ENCODE measurements around the gene PPP1R9B. TPM values are rescaled to one million over a fixed set of nuclear protein-coding genes. Genes with fewer than 3 reads are reported as not detected.

PPP1R9B gene
- total RNA-seq, 4 donors from 2014 or later = 24.9 to 35.9 (median 28.2) TPM

GRCh38 chr17:50166518-50167181, 16.2 kb upstream of the PPP1R9B start:
- peaks cover 0 to 5% (median 0%) of the 10 kb centered on the region in 4 donors for H3K27me3 ChIP-seq
- peaks cover 2 to 45% (median 7%) of the 10 kb centered on the region in 3 donors for H3K4me1 ChIP-seq
- TF ChIP-seq CTCF (IDR thresholded peaks at IDR 0.05) (no peak), POLR2A (IDR thresholded peaks at IDR 0.05) (no peak)
- no peaks in the 10 kb centered on the region for H3K36me3 ChIP-seq
- peak overlapping the region; percentile 50 to 92 (median 81) for H3K27ac ChIP-seq
- no peak for DNase-seq
- WGBS, 2 donors = 62 to 69% methylated on average over 5 of the region's 7 CpGs
- intact Hi-C loops (cut with DNase I) = no loop called here
- peak overlapping the region in 3 of 4 donors; percentile 26 to 57 (median 30) for H3K4me3 ChIP-seq
- no peaks in the 10 kb centered on the region for H3K9me3 ChIP-seq

- Histone ChIP-seq H3K27me3 (peaks cover 0 to 5% (median 0%) of the 10 kb centered on the region in 4 donors), H3K27ac (peak within 1 kb of the TSS; percentile 50 to 92 (median 81)), H3K36me3 (no peaks in the 10 kb centered on the region), H3K4me3 (peak within 1 kb of the TSS in 3 of 4 donors; percentile 26 to 57 (median 30)), H3K4me1 (peaks cover 5 to 52% (median 7%) of the 10 kb centered on the region in 3 donors), H3K9me3 (no peaks in the 10 kb centered on the region)
- intact Hi-C loops (cut with DNase I) = no loop called here
- 59 to 77% methylated on average over 8 to 10 of the region's 15 CpGs for WGBS, 2 donors
- peak in 1 of 6 experiments; percentile 13 for TF ChIP-seq CTCF (IDR thresholded peaks at IDR 0.05)
- no peak for TF ChIP-seq POLR2A (IDR thresholded peaks at IDR 0.05)
- no peak for DNase-seq
Observed at GRCh38 chr17:50165867-50166517, 15.5 kb upstream of the PPP1R9B start, which contains the start of gene SGCA. Gene SGCA, plus strand, starts transcription at chr17:50166005. Its CDS starts 36 bp downstream, at chr17:50166041.

- no peak for DNase-seq
- 77 to 81% methylated on average over 3 of the region's 3 CpGs for WGBS, 2 donors
- peak overlapping the region in 3 of 4 donors; percentile 26 to 57 (median 30) for H3K4me3 ChIP-seq
- no peaks in the 10 kb centered on the region for H3K36me3 ChIP-seq
- peak overlapping the region in 3 of 4 donors; percentile 79 to 92 (median 83) for H3K27ac ChIP-seq
- H3K27me3 ChIP-seq = peaks cover 0 to 5% (median 0%) of the 10 kb centered on the region in 4 donors
- intact Hi-C loops (cut with DNase I) = no loop called here
- H3K9me3 ChIP-seq = no peaks in the 10 kb centered on the region
- TF ChIP-seq CTCF (IDR thresholded peaks at IDR 0.05) = no peak
- H3K4me1 ChIP-seq = peaks cover 7 to 57% (median 9%) of the 10 kb centered on the region in 3 donors
Observed at GRCh38 chr17:50165466-50165865, 15.0 kb upstream of the PPP1R9B start.

- H3K36me3 ChIP-seq = no peaks in the 10 kb centered on the region
- intact Hi-C loops (cut with DNase I) = no loop called here
- WGBS, 2 donors = 50 to 78% methylated on average over 5 to 9 of the region's 9 CpGs
- peak overlapping the region in 3 of 4 donors; percentile 79 to 92 (median 83) for H3K27ac ChIP-seq
- peaks cover 7 to 57% (median 9%) of the 10 kb centered on the region in 3 donors for H3K4me1 ChIP-seq
- no peak overlapping the region for H3K4me3 ChIP-seq
- H3K27me3 ChIP-seq = peaks cover 0 to 5% (median 0%) of the 10 kb centered on the region in 4 donors
- TF ChIP-seq CTCF (IDR thresholded peaks at IDR 0.05) = no peak
- no peak for TF ChIP-seq POLR2A (IDR thresholded peaks at IDR 0.05)
- no peak for DNase-seq
- no peaks in the 10 kb centered on the region for H3K9me3 ChIP-seq
Observed at GRCh38 chr17:50165066-50165465, 14.6 kb upstream of the PPP1R9B start.

- Histone ChIP-seq H3K4me1 (peaks cover 7 to 56% (median 9%) of the 10 kb centered on the region in 3 donors), H3K9me3 (no peaks in the 10 kb centered on the region), H3K27me3 (peaks cover 0 to 5% (median 0%) of the 10 kb centered on the region in 4 donors), H3K27ac (no peak overlapping the region), H3K4me3 (no peak overlapping the region), H3K36me3 (no peaks in the 10 kb centered on the region)
- 92 to 100% methylated on average over 1 to 2 of the region's 2 CpGs for WGBS, 2 donors
- DNase-seq = no peak
- intact Hi-C loops (cut with DNase I) = no loop called here
- TF ChIP-seq POLR2A (IDR thresholded peaks at IDR 0.05) = no peak
- TF ChIP-seq CTCF (IDR thresholded peaks at IDR 0.05) = no peak
Observed at GRCh38 chr17:50164697-50164988, 14.2 kb upstream of the PPP1R9B start.

Data from esophagus squamous epithelium (tissue), 5 donors.